B cell (primary cell): Measurements from ENCODE around the gene NPC1. TPM values are rescaled to one million over a fixed set of nuclear protein-coding genes. Genes with fewer than 3 reads are reported as not detected.

Source experiments
- ATAC-seq: fragments of 200-7000 bp; cut with Tn5 transposase; one replicate; pipeline ENCODE4 v1.10.0; 2021; ENCODE audit warnings: low read depth, mild to moderate bottlenecking, moderate number of reproducible peaks, moderate library complexity
- CTCF ChIA-PET: fragments of 350-600 bp; sonication (Branson Sonifier 250); formaldehyde crosslinking; loops from one replicate; lab custom pipeline; 2021; ENCODE audit warnings: antibody characterized with exemption, inconsistent platforms; lab: Charles Lee
- POLR2A ChIA-PET: fragments of 350-600 bp; sonication (Branson Sonifier 250); formaldehyde crosslinking; loops from one replicate; lab custom pipeline; 2021; ENCODE audit warnings: antibody characterized with exemption; lab: Charles Lee
- DNase-seq: peaks from one replicate; pipeline ENCODE4 v3.0.0; 2013
- H2AFZ ChIP-seq: 2 replicates; pipeline ENCODE4 v1.6.1; 2012; ENCODE audit warnings: mild to moderate bottlenecking, low read depth, low read length; ENCODE audit not compliant: insufficient read depth, poor library complexity, severe bottlenecking
- H3K27ac ChIP-seq, 2 donors: 1 replicate in 1 of 2; 2 replicates in 1 of 2; pipeline ENCODE4 v1.5.1; 2012 to 2013; ENCODE audit warnings: low read length in 2 of 2, mild to moderate bottlenecking in 2 of 2, moderate library complexity in 1 of 2
- H3K27me3 ChIP-seq, 4 experiments: fragments of 200-600 bp in 1 of 4; sonication (generic) in 1 of 4; replicated peaks in 1 of 4; 1 replicate in 2 of 4; 2 replicates in 2 of 4; pipeline versions ENCODE4 v1.6.1 to v1.7.0; 2013 to 2016; ENCODE audit warnings: low read length in 3 of 4, mild to moderate bottlenecking in 2 of 4, mixed read lengths in 1 of 4, moderate library complexity in 1 of 4; ENCODE audit not compliant: insufficient read depth in 4 of 4, control insufficient read depth in 3 of 4; ENCODE audit errors: control extremely low read depth in 1 of 4
- H3K36me3 ChIP-seq, 2 experiments: replicated peaks in 1 of 2; 1 replicate in 1 of 2; 2 replicates in 1 of 2; pipeline versions ENCODE4 v1.6.1 to v1.7.1; 2013; ENCODE audit warnings: low read length in 1 of 2; ENCODE audit not compliant: insufficient read depth in 2 of 2, control insufficient read depth in 1 of 2; ENCODE audit errors: control extremely low read depth in 1 of 2, extremely low read depth in 1 of 2
- H3K4me1 ChIP-seq, 2 donors: fragments of 200-600 bp in 1 of 2; sonication (generic) in 1 of 2; 1 replicate in 1 of 2; 2 replicates in 1 of 2; pipeline versions ENCODE4 v1.5.1 to v1.6.1; 2013 to 2017; ENCODE audit warnings: low read length in 2 of 2; ENCODE audit not compliant: control insufficient read depth in 2 of 2, insufficient read depth in 2 of 2
- H3K4me2 ChIP-seq: replicated peaks from 2 replicates; pipeline ENCODE3; 2012; ENCODE audit warnings: mild to moderate bottlenecking, low read depth, low read length; ENCODE audit not compliant: poor library complexity, severe bottlenecking
- H3K4me3 ChIP-seq, 5 experiments: fragments of 200-600 bp in 1 of 5; sonication (generic) in 1 of 5; 1 replicate in 3 of 5; 2 replicates in 2 of 5; pipeline versions ENCODE4 v1.5.1 to v1.7.0; 2011 to 2016; ENCODE audit warnings: low read length in 4 of 5, mild to moderate bottlenecking in 4 of 5, low read depth in 2 of 5, control low read depth in 1 of 5, moderate library complexity in 1 of 5; ENCODE audit not compliant: insufficient read depth in 1 of 5; ENCODE audit errors: control extremely low read depth in 1 of 5, extremely low read depth in 1 of 5
- H3K79me2 ChIP-seq: fragments of 200-600 bp; sonication (generic); one replicate; pipeline ENCODE4 v1.6.0; 2016; ENCODE audit warnings: low read length; ENCODE audit not compliant: control insufficient read depth, insufficient read depth
- H3K9ac ChIP-seq: fragments of 200-600 bp; sonication (generic); 2 replicates; pipeline ENCODE4 v1.6.1; 2017; ENCODE audit warnings: mild to moderate bottlenecking, low read length, moderate library complexity
- H3K9me3 ChIP-seq, 3 donors: one replicate each; pipeline versions ENCODE4 v1.6.1 to v1.7.1; 2013; ENCODE audit warnings: low read length in 2 of 3; ENCODE audit not compliant: control insufficient read depth in 2 of 3, insufficient read depth in 1 of 3; ENCODE audit errors: control extremely low read depth in 1 of 3
- H4K20me1 ChIP-seq: 2 replicates; pipeline ENCODE4 v1.6.0; 2012; ENCODE audit warnings: mild to moderate bottlenecking, low read length; ENCODE audit not compliant: insufficient read depth, control insufficient read depth, poor library complexity, severe bottlenecking
- H3K27ac Mint-ChIP-seq: one replicate; pipeline ENCODE4 v1.8.0; 2021; ENCODE audit warnings: mixed read lengths
- H3K27me3 Mint-ChIP-seq: one replicate; pipeline ENCODE4 v1.8.0; 2021; ENCODE audit warnings: mixed read lengths
- H3K4me1 Mint-ChIP-seq: one replicate; pipeline ENCODE4 v1.8.0; 2021; ENCODE audit warnings: mixed read lengths
- H3K4me3 Mint-ChIP-seq: one replicate; pipeline ENCODE4 v1.8.0; 2021; ENCODE audit warnings: mixed read lengths
- H3K9me3 Mint-ChIP-seq: one replicate; pipeline ENCODE4 v1.8.0; 2022; ENCODE audit warnings: mixed read lengths; ENCODE audit not compliant: insufficient read depth
- EZH2 ChIP-seq: IDR thresholded peaks from 2 replicates; pipeline ENCODE4 v1.6.1; 2012; ENCODE audit warnings: borderline replicate concordance, low read depth, mild to moderate bottlenecking, moderate library complexity, low read length; ENCODE audit not compliant: insufficient read depth, poor library complexity, severe bottlenecking
- WGBS: methylation state at CpG from one replicate; pipeline ENCODE4 v1.1.5; 2013; ENCODE audit warnings: missing lambda C conversion rate; ENCODE audit not compliant: insufficient coverage; 5-methylcytosine and 5-hydroxymethylcytosine counted together
- intact Hi-C: fragments of 100-400 bp; cut with micrococcal nuclease; formaldehyde crosslinking; loops from one replicate; pipeline ENCODE4 v1.10.0; 2022
- polyA plus RNA-seq: library from polyadenylated mRNA; depleted of rRNA; stranded (reverse); fragments of >200 nt; gene quantifications from 2 replicates; pipeline ENCODE4 v1.2.3, GENCODE V29; 2012
- total RNA-seq, 2 donors: library from RNA; stranded (reverse); fragments of 120-200 nt in 1 of 2; gene quantifications; 1 replicate in 1 of 2; 2 replicates in 1 of 2; pipeline versions ENCODE4 v1.2.3 to v1.2.4, GENCODE V29; 2013 to 2022
- TF ChIP-seq, protein P1 (sequence below): fragments of 200-600 bp; IDR thresholded peaks from one replicate; pipeline ENCODE4 v1.8.0; 2022; ENCODE audit warnings: antibody characterized with exemption, mild to moderate bottlenecking

The NPC1 gene
- total and polyA plus RNA-seq, 2 donors (not counting 1 experiment from before 2014, with no cell fraction given): 17.5 to 44.4 TPM

DNA sequence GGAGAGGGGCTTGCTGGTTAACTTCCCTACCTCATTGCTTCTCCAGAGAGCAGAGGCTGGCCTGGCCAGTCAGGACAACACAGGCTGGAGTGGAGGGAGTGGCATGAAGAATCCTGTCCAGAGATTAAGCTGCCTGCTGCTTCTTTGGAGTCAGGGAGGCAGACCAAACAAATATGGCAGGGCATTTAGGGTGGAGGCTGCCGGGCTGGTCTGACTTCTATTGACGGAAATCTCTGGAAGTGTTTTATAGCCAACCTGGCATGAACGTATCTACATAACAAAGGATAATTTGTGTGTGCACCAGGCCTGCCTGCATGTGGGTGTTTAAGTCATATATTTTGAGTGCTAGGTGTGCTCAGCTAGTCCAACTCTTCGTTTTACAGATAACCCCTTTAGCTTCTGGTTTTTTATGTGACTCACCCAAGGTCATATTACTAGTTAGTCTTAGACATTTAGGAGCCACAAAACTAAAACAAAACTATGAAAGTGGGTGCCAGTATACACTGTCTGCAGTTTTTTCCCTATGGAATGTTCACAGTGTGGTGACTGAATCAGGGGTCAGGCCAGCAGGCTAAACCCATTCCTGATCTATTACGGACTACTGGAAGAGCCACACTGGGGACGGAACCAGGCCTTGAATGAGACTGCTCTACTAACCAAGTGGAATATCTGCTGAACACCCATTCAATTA is 5.5 kb downstream of the NPC1 start:
- Mint-ChIP-seq H3K9me3 (no peaks in the 10 kb centered on the region), H3K27ac (no peak overlapping the region), H3K27me3 (no peaks in the 10 kb centered on the region), H3K4me1 (peaks cover 28% of the 10 kb centered on the region), H3K4me3 (no peak overlapping the region)
- Histone ChIP-seq H3K27ac (no peak overlapping the region), H3K9me3 (no peaks in the 10 kb centered on the region), H3K36me3 (peaks cover 0 to 20% of the 10 kb centered on the region in 2 experiments), H3K4me3 (no peak overlapping the region), H3K9ac (no peak overlapping the region), H3K4me2 (no peak overlapping the region), H4K20me1 (peaks cover 24% of the 10 kb centered on the region), H3K79me2 (peaks cover 69% of the 10 kb centered on the region), H3K4me1 (peaks cover 8 to 13% of the 10 kb centered on the region in 2 donors), H3K27me3 (no peaks in the 10 kb centered on the region), H2AFZ (no peak overlapping the region)
- DNase-seq: no peak
- ChIA-PET POLR2A (interaction anchor here (0.6 kb wide), 1 partner anchor 342 kb away, joined by 3 read pairs; no protein-coding TSS in a partner anchor), CTCF (interaction anchor here (1.0 to 1.8 kb wide), 3 partner anchors 64 to 82 kb away, joined by 3 to 11 read pairs (median 4); no protein-coding TSS in a partner anchor)
- no peak for ATAC-seq
- 95% methylated on average over 4 of the region's 6 CpGs for WGBS
- intact Hi-C loops: loop anchor here (10.0 kb wide), 1 partner anchor 346 kb away; no protein-coding TSS in a partner anchor
- TF ChIP-seq EZH2: no peak
- TF ChIP-seq, protein P1, sequence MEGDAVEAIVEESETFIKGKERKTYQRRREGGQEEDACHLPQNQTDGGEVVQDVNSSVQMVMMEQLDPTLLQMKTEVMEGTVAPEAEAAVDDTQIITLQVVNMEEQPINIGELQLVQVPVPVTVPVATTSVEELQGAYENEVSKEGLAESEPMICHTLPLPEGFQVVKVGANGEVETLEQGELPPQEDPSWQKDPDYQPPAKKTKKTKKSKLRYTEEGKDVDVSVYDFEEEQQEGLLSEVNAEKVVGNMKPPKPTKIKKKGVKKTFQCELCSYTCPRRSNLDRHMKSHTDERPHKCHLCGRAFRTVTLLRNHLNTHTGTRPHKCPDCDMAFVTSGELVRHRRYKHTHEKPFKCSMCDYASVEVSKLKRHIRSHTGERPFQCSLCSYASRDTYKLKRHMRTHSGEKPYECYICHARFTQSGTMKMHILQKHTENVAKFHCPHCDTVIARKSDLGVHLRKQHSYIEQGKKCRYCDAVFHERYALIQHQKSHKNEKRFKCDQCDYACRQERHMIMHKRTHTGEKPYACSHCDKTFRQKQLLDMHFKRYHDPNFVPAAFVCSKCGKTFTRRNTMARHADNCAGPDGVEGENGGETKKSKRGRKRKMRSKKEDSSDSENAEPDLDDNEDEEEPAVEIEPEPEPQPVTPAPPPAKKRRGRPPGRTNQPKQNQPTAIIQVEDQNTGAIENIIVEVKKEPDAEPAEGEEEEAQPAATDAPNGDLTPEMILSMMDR: no peak

GRCh38 chr18:23578891-23579653 is 7.2 kb downstream of the NPC1 start:
- DNase-seq (no peak), ATAC-seq (no peak)
- Histone ChIP-seq H3K9ac (no peak overlapping the region), H3K4me2 (no peak overlapping the region), H3K4me1 (peaks cover under 1 to 5% of the 10 kb centered on the region in 2 donors), H3K27ac (no peak overlapping the region), H3K79me2 (peaks cover 65% of the 10 kb centered on the region), H4K20me1 (peaks cover 24% of the 10 kb centered on the region), H3K27me3 (no peaks in the 10 kb centered on the region), H3K9me3 (no peaks in the 10 kb centered on the region), H2AFZ (no peak overlapping the region), H3K4me3 (no peak overlapping the region), H3K36me3 (peaks cover 3 to 23% of the 10 kb centered on the region in 2 experiments)
- CTCF ChIA-PET: no interaction called here
- Mint-ChIP-seq H3K4me3 (no peak overlapping the region), H3K4me1 (peaks cover 29% of the 10 kb centered on the region), H3K9me3 (no peaks in the 10 kb centered on the region), H3K27me3 (no peaks in the 10 kb centered on the region), H3K27ac (no peak overlapping the region)
- POLR2A ChIA-PET: no interaction called here
- intact Hi-C loops: no loop called here
- TF ChIP-seq EZH2: no peak
- TF ChIP-seq, protein P1: no peak
- 89% methylated on average over 7 of the region's 8 CpGs for WGBS
